Stimulated activated CD4-positive, alpha-beta T cell treated with anti-CD3 and anti-CD28 coated beads, TNF-alpha, amount 100 ng/mL, for 4 hours (primary cell): ENCODE measurements around the gene TNFRSF17.

ENCODE experiments used
- DNase-seq, 3 experiments: peaks; one replicate each; pipeline ENCODE4 v3.0.0-alpha.2; 2020; ENCODE audit warnings: low read depth in 3 of 3

The TNFRSF17 gene

DNA sequence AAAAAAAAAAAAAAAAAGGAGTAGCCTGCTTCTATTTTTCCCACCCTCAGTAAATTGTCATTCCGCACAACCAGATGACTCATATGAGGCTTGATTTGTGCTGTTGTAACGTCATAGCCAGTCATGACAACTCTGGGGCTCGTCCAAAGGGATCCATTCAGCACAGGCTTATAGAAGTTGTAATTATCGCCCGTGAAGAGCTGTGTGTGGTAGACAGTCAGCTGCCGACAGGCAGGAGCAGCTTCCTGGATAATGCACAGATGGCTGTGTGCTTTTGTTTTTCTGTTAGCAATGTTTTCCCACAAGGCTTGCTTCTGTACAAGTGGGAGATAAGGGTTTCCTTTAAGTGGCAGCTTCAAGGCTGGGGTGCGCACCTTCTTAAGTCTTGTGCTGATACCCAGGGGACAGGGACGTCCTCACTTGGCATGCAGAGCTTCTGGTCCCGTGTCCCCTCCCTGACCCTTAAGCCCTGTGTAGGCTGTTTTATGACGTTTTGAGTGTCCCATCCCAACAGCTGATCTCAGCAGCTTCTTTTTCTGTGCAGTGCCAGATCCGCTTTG lies 37.5 kb downstream of the TNFRSF17 start:
- DNase-seq = no peak

DNA sequence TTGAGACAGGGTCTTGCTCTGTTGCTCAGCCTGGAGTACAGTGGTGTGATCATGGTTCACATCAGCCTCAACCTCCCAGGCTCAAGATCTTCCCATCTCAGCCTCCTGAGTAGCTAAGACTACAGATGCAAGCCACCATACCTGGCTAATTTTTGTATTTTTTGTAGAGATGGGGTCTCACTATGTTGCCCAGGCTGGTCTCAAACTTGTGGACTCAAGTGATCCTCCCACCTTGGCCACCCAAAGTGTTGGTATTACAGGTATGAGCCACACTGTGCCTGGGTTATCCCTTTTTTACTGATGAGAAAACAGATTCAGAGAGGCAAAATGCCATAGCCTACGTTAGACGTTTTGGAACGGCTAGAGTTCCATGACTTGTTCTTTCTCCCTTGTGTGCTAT lies 41.6 kb downstream of the TNFRSF17 start:
- DNase-seq = no peak

DNA sequence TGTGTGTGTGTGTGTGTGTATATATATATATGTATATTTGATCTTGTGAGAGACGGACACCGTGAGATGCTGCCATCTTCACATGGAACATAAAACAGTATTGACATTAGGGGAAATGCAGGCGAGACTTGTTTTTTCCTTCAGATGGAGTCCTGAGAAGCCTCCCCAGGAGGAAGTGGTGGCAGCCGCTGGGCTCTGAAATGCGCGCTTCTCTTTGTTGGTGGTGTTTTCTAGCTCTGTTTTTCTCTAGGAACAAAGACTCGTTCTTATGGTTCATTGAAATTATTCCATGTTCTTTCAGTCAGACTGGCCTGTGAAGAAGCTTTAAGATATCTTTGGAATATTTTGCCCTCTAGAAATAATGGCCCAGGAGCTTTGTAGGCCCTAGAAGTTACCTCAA lies 44.5 kb downstream of the TNFRSF17 start:
- DNase-seq = no peak

DNA sequence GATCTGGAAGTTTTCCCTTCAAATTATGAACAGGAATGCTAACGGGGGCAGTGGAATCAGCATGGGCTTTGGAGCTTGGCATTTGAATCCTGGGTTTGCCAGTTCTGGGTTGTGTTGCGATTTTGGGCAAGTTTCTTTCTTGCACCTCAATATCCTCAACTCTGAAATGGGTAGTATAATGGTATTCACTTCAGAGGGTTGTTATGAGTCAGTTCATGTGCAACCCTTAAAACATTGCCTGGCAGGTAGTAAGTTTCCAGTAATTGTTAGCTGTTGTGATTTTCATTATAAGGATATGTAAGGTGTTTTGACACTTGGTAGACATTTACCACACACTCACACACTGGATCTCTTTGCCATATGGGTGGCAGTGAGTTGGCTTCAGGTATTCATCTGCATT lies 44.9 kb downstream of the TNFRSF17 start:
- no peak for DNase-seq

DNA sequence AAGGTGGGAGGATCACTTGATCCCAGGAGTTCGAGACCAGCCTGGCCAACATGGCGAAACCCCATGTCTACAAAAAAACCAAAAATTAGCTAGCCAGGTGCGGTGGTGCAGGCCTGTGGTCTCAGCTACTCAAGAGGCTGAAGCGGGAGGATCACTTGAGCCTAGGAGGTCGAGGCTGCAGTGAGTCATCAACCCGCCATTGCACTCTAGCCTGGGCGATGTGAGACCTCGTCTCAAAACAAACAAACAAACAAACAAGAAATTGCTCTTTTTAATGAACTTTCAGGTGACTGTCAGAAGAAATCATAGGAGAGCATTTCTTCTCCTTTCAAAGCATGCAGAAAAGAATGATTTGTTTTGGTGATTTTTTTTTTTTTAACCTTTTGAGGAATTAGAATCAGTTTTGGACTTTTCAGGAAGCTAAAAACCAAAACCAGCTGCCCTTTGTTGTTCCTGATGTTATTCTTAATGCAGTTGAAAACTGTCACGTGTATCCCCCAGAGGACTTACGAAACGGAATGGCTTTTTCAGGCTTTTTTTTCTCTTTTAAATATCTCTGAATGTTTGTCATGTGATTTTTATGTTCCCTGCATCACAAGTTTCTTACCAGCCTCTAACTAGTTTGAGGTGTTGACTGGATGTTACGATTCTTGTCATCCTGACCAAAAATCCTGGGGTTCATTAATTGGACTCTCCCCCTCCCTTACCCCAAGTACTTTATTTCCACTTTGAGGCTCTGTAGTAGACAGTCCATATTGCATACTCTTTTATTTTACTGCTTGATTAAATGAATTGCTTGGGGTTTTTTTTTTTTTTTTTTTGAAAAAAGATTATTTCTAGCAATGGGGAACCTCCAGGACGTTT lies 45.6 kb downstream of the TNFRSF17 start:
- no peak for DNase-seq

DNA sequence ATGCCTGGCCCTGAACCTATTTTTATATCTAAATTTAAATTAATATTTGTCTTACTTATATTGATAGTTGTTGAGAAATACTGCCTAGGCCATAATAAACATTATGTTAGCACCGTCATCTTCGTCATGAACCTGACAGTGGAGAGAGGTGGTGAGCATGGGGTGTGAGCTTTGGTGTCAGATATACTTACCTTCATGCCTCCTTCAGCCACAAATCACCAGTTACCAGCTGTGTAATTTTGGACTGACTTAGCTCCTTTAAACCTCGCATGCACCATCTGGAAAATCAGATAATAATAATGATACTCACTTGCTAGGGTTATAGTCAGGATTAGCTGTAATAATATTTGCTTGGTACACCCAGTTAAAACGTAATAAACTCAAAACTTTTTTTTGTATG lies 46.6 kb downstream of the TNFRSF17 start:
- no peak for DNase-seq

DNA sequence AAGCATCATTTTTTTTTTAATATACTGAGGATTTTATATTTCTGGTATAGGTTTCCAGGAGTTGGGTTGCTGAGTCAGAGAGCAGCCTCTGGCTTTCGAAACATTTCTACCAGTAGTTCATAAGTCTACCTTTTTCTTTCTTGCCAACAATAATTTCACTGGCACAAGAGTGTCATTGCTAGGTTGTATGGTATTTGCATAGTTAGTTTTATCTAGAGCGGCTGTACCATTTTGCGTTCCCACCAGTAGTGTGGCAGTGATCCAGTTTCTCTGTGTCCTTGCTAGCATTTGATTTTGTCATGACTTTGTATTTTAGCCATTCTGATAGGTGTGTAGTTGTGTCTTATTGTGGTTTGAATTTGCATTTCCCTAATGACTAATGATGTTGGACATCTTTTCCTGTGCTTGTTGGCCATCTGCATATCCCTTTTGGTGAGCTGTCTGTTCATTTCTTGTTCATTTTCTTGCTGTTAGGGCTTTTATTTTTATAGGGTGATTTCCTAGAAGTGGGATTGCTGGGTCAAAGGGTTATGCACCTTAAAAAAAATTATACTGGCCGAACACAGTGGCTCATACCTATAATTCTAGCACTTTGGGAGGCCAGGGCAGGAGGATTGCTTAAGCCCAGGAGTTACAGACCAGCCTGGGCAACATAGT lies 51.4 kb downstream of the TNFRSF17 start:
- no peak for DNase-seq

DNA sequence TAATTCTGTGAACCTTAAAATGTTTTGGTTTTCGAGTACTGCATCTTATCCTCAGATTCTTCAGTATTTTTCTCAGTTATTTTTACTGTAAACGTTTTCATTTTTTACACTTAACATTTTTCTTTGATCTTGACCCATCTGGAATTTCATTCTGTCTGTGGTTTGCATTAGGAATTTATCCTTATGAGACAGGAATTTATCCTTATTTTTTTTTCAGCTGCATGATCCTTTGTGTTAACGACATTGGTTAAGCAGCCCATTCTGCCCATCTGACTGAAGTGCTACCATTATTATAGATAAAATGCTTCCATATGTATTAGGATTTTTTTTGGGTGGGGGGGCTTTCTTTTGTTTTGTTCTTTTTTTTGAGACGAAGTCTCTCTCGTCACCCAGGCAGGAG lies 52.5 kb downstream of the TNFRSF17 start:
- no peak for DNase-seq
